Panc1 (cell line): Measurements from ENCODE around the gene STX18.

ENCODE experiments used
- CTCF ChIP-seq: fragments of 450-650 bp; IDR thresholded peaks from 2 replicates; pipeline ENCODE4 v1.5.1; 2017; ENCODE audit warnings: mild to moderate bottlenecking
- REST ChIP-seq, 2 experiments: IDR thresholded peaks; 2 replicates each; pipeline ENCODE4 v1.6.1; 2011 to 2012; ENCODE audit warnings: low read depth in 2 of 2, control low read depth in 1 of 2, low read length in 1 of 2, mild to moderate bottlenecking in 1 of 2, moderate library complexity in 1 of 2; ENCODE audit not compliant: insufficient read depth in 1 of 2
- TCF7L2 ChIP-seq: IDR thresholded peaks from 2 replicates; pipeline ENCODE4 v1.6.1; 2011; ENCODE audit warnings: mild to moderate bottlenecking, low read depth, low read length, inconsistent platforms

- no peak for TF ChIP-seq CTCF
- TF ChIP-seq REST (IDR thresholded peaks at IDR 0.05; ENCODE audit: insufficient read depth in 1 of 2, low read depth in 2 of 2, low read length in 1 of 2): no peak
- no peak for TF ChIP-seq TCF7L2
Observed at GRCh38 chr4:4479366-4479765, 62.5 kb downstream of the STX18 start.
